Thoracic aorta (tissue), 2 donors: Measurements from ENCODE around the gene RNF135. TPM values are rescaled to one million over a fixed set of nuclear protein-coding genes. Genes with fewer than 3 reads are reported as not detected.
"Not testable (repeated sequence)": the region's sequence is repeated elsewhere in the genome, so short reads cannot be mapped to it uniquely, and the experiment has no call there.

ENCODE experiments used
- ATAC-seq: fragments of 150-250 bp; one replicate; pipeline ENCODE4 v1.8.0; 2017; ENCODE audit warnings: low read depth; ENCODE audit not compliant: insufficient number of reproducible peaks, low FRiP score
- DNase-seq: peaks from one replicate; pipeline ENCODE4 v3.0.0-alpha.2; 2020; ENCODE audit warnings: low spot score
- H3K27ac ChIP-seq, 2 donors: fragments of 200-600 bp; sonication (generic); 1 replicate in 1 of 2; 2 replicates in 1 of 2; pipeline ENCODE4 v1.5.1; 2016; ENCODE audit warnings: mild to moderate bottlenecking in 2 of 2, moderate library complexity in 2 of 2
- H3K27me3 ChIP-seq: fragments of 200-600 bp; sonication (generic); replicated peaks from 2 replicates; pipeline ENCODE4 v1.6.0; 2016; ENCODE audit warnings: mild to moderate bottlenecking; ENCODE audit not compliant: insufficient read depth
- H3K36me3 ChIP-seq: fragments of 200-600 bp; sonication (generic); one replicate; pipeline ENCODE4 v1.5.1; 2016
- H3K4me1 ChIP-seq, 2 donors: fragments of 200-600 bp; sonication (generic); 1 replicate in 1 of 2; 2 replicates in 1 of 2; pipeline versions ENCODE4 v1.5.1 to v1.6.0; 2016; ENCODE audit warnings: low read depth in 2 of 2, mild to moderate bottlenecking in 1 of 2; ENCODE audit not compliant: control insufficient read depth in 1 of 2
- H3K4me3 ChIP-seq: fragments of 200-600 bp; sonication (generic); 2 replicates; pipeline ENCODE4 v1.5.1; 2016; ENCODE audit warnings: mild to moderate bottlenecking
- H3K9me3 ChIP-seq: fragments of 200-600 bp; sonication (generic); 2 replicates; pipeline ENCODE4 v1.5.1; 2016
- CTCF ChIP-seq: fragments of 200-600 bp; sonication (generic); IDR thresholded peaks from one replicate; pipeline ENCODE4 v1.5.1; 2019; ENCODE audit warnings: antibody characterized with exemption
- total RNA-seq, 2 donors: library from RNA; depleted of rRNA; stranded (reverse); fragments of >200 nt; gene quantifications; one replicate each; pipeline versions ENCODE4 v1.1.0 to v1.2.3, GENCODE V29; 2016

RNF135 gene
- total RNA-seq, 2 donors from 2014 or later: 37.7 to 45.8 TPM

- TF ChIP-seq CTCF: no peak
- no peaks in the 10 kb centered on the region for H3K36me3 ChIP-seq
- H3K9me3 ChIP-seq: no peaks in the 10 kb centered on the region
- no peak overlapping the region for H3K27ac ChIP-seq
- DNase-seq (no peak), ATAC-seq (no peak)
- H3K4me1 ChIP-seq: peaks cover 6 to 8% of the 10 kb centered on the region in 2 donors
- no peaks in the 10 kb centered on the region for H3K27me3 ChIP-seq
- no peak overlapping the region for H3K4me3 ChIP-seq
Measured at GRCh38 chr17:30965686-30966085, 5.2 kb upstream of the RNF135 start.

GRCh38 chr17:30967911-30968310, 2.9 kb upstream of the RNF135 start:
- ATAC-seq, DNase-seq, H3K27ac ChIP-seq: not testable (repeated sequence)

DNA sequence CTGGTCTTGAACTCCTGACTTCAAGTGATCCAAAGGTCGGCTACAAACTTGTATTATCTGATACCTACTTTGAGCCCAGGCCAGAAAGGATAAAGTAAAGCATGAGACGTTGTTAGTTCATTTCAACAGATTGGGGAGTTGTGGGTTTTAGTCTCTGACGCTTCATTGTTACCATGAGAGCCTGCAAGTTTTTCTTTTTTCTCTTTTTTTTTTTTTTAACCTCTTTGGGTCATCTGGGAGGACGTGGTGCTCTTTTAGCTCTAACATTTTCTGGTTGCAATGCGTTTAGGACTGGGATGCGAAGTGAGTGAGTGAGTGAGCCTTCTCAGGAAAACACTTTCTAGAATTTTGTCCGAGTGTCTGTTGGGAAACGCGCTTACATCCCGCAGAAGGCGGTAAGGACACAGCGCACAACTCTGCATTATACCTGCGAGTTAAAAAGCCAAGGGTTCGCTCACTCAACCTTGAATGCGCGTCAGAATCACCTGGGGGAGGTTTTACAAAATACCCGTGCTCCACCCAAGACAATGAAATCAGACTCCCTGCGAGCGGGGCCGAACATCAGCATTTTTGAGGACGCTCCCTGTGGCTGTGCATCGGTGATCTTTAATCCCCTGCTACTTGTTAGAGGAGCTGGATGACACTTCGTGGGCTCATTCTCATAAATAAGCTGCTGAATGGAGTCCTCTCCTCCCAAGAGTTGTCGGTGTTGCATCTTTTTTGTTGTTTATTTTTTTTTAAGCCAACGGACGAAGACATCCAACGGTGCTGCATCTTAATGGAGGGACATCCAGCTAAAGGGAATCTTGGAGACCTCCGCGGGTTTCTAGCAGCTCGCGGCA, 629 bp upstream of the RNF135 start:
- Histone ChIP-seq H3K27ac (peak overlapping the region; percentile 80 to 92), H3K4me1 (peaks cover 17 to 25% of the 10 kb centered on the region in 2 donors), H3K4me3 (peak overlapping the region; percentile 89), H3K9me3 (no peaks in the 10 kb centered on the region), H3K36me3 (no peaks in the 10 kb centered on the region), H3K27me3 (no peaks in the 10 kb centered on the region)
- peak; percentile 29 for ATAC-seq
- DNase-seq: no peak
- TF ChIP-seq CTCF: no peak

More at GRCh38 chr17:30967911-30968310, 2.9 kb upstream of the RNF135 start:
- not testable (repeated sequence) for H3K27me3 ChIP-seq, H3K36me3 ChIP-seq, H3K9me3 ChIP-seq, H3K4me3 ChIP-seq
- peaks cover 17 to 24% of the 10 kb centered on the region in 2 donors for H3K4me1 ChIP-seq

GRCh38 chr17:30975042-30975820, 4.4 kb downstream of the RNF135 start:
- ATAC-seq (no peak), DNase-seq (no peak)
- no peak for TF ChIP-seq CTCF
- peaks cover 12 to 17% of the 10 kb centered on the region in 2 donors for H3K4me1 ChIP-seq
- H3K27me3 ChIP-seq: no peaks in the 10 kb centered on the region
- no peak overlapping the region for H3K4me3 ChIP-seq
- no peak overlapping the region for H3K27ac ChIP-seq
- H3K36me3 ChIP-seq: no peaks in the 10 kb centered on the region
- no peaks in the 10 kb centered on the region for H3K9me3 ChIP-seq

- H3K27ac ChIP-seq, H3K36me3 ChIP-seq, DNase-seq, H3K4me3 ChIP-seq, H3K27me3 ChIP-seq, ATAC-seq, H3K4me1 ChIP-seq, H3K9me3 ChIP-seq: not testable (repeated sequence)
Measured at GRCh38 chr17:30979919-30980318, 9.1 kb downstream of the RNF135 start.
